GM10266 (cell line): ENCODE data around the gene RAB20.
"Not testable (repeated sequence)": the region's sequence is repeated elsewhere in the genome, so short reads cannot be mapped to it uniquely, and the experiment has no call there.

Experiments
- DNase-seq: peaks from one replicate; pipeline ENCODE4 v3.0.0; 2012; ENCODE audit errors: extremely low spot score
- TF ChIP-seq, protein P1 (sequence below): IDR thresholded peaks from 2 replicates; pipeline ENCODE4 v1.5.1; 2012; ENCODE audit warnings: mild to moderate bottlenecking, low read depth; ENCODE audit not compliant: control insufficient read depth, insufficient read depth; ENCODE audit errors: missing control alignments

The RAB20 gene

DNA sequence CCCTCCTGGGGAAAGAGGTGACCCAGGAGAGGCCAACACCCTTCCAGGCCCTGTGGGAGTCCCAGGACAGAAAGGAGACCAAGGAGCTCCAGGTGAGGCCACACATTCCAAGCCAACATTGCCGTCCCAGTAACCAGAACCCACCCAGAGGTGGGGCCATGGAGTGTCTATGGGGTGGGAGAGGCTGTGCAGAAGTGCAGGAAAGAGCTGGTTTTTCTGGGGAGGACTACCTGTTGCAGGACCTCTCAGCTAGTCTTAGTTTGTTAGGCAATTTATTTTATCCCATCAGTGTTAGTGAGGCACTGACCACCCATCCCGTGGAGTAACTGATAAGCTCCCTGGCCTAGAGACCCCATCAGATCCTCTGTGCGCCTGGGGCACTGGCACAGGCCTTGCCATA is 66.1 kb downstream of the RAB20 start:
- no peak for DNase-seq
- TF ChIP-seq, protein P1, sequence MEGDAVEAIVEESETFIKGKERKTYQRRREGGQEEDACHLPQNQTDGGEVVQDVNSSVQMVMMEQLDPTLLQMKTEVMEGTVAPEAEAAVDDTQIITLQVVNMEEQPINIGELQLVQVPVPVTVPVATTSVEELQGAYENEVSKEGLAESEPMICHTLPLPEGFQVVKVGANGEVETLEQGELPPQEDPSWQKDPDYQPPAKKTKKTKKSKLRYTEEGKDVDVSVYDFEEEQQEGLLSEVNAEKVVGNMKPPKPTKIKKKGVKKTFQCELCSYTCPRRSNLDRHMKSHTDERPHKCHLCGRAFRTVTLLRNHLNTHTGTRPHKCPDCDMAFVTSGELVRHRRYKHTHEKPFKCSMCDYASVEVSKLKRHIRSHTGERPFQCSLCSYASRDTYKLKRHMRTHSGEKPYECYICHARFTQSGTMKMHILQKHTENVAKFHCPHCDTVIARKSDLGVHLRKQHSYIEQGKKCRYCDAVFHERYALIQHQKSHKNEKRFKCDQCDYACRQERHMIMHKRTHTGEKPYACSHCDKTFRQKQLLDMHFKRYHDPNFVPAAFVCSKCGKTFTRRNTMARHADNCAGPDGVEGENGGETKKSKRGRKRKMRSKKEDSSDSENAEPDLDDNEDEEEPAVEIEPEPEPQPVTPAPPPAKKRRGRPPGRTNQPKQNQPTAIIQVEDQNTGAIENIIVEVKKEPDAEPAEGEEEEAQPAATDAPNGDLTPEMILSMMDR = no peak

DNA sequence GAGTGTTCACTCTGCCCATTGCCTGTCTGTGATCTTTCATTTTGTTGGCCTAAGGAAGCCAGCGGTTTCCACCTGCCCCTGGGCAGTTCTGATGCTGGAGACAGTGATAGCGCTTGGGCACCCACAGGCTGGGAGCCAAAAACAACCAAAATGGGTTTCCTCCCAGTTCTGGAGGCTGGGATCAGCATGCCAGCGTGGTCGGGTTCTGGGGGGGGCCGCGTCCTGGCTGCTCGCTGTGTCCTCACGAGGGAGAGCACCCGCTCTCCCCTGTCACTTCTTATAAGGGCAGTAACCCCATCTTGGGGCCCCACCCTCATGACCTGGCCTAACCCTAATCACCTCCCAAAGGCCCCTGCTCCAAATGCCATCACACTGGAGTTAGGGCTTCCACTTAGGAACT is 67.9 kb downstream of the RAB20 start:
- TF ChIP-seq, protein P1 = no peak
- no peak for DNase-seq

DNA sequence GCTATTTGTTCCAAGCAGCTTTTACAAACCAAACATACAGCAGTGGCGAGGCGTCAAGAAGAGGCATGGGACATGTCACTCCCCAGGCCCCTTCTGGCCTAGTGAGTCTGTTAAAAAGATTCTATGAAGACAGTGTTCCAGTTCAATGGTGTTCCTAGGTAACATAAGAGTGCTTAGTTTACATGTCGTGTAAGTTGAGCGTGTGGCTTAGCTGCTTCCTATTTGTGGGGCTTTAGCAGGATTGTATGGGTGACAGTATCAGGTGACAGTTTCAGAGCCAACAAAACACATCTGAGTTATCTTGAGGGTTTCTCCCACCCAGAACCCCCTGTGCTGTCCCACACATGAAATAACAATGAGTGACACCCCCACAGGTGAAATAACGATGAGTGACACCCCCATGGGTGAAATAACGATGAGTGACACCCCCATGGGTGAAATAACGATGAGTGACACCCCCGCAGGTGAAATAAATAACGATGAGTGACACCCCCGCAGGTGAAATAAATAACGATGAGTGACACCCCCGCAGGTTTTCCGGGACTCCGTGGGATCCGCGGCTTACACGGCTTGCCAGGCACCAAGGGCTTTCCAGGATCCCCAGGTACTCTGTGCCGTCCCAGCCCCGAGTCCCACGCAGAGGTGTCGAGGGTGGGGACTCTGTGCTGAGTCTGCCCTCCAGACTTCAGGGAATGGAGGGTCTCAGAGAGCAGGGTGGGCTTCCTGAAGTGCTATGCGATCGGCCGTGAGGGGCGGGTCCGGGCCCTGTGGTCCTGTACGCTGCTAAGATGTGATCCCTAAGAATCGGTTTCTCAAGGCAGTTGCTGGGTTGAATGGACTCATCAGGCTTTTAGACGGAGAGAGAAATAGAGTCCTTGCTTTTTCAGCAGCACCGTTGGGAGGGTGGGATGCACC is 68.6 kb downstream of the RAB20 start:
- DNase-seq = no peak
- TF ChIP-seq, protein P1 = no peak

DNA sequence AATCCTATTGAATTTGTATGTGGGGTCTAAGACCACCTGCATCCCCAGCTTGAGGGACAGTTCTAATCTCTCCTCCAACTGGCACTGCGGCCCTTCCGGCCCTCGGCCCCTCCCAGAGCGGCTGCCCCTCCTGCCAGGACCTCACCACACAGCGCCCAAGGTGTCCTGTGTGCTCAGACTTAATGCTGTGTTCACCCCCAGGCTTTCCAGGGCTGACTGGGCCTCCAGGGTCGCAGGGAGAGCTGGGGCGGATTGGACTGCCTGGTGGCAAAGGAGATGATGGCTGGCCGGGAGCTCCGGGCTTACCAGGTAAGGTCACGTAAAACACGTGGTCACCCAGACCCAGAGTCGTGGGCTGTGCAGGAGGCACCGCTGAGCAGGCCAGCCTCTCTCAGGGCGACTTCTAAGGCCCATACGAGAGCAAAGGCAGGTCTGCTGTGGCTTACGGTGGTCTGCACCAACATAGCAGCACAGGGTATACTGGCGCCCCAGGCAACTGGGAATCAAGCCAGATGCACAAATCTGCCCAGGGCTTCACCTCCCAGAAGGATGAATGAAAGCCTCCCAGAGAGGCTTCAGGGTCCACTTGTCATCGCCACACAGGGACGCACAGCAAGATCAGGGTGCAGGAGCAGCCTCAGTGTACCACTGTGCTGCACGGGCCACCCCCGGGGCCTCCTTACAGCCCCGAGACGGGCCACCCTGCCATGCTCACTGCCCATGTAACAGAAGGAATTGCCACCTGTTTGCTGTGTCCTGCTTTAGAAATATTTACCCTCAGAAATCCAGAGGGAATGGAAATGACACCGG is 69.4 kb downstream of the RAB20 start:
- TF ChIP-seq, protein P1 = no peak
- no peak for DNase-seq

DNA sequence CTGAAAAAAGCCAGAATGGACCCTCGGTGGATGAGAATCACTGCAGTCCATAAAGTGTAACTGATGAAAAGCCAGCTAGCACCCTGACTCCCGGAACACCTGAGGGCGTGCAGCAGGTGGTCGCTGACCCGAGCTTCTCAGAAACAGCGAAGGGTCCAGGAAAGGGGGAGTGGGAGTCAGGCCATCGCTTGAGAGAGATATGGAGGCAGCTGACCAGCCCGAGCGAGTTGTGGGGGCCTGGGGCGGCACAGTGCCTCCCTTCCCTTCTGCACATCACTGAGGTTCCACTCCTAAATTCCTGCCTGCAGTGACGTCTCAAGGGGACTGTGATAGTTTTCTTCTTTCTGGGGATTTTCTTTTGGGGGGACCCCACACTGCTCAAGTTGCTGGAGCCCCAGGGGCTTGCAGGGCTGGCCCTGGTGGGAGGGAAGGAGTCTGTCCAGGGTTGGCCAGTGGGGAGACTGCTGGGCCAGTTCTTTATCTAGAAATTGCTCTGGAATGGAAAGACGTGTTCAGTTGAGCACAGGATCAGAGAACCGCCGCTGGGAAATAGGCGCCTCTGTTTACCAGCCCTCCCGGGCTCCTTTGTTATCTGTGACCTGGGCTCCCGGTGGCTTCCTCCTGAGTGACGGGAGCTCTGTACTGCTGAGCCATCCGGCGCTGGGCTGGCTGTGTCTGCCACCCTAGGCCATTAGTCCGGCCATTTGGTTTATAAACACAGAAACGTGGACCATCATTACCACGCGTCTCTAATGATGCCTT is 71.3 kb downstream of the RAB20 start:
- no peak for DNase-seq
- TF ChIP-seq, protein P1 = no peak

DNA sequence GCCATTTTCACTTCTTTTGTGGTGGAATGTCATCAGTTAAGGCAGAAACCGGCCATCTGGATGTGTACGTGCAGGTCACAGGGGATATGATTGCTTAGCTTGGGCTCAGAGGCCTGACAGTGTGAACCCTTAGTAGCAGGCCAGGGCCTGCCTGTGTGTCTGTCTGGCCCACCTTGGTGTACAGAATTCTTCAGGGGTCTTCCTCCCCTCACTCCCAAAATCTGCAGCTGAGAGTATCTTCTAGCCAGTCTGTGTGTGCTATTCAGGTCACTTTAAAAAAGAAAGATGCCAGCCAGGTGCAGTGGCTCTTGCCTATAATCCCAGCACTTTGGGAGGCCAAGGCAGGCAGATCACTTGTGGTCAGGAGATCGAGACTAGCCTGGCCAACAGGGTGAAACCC is 74.6 kb downstream of the RAB20 start:
- not testable (repeated sequence) for DNase-seq

DNA sequence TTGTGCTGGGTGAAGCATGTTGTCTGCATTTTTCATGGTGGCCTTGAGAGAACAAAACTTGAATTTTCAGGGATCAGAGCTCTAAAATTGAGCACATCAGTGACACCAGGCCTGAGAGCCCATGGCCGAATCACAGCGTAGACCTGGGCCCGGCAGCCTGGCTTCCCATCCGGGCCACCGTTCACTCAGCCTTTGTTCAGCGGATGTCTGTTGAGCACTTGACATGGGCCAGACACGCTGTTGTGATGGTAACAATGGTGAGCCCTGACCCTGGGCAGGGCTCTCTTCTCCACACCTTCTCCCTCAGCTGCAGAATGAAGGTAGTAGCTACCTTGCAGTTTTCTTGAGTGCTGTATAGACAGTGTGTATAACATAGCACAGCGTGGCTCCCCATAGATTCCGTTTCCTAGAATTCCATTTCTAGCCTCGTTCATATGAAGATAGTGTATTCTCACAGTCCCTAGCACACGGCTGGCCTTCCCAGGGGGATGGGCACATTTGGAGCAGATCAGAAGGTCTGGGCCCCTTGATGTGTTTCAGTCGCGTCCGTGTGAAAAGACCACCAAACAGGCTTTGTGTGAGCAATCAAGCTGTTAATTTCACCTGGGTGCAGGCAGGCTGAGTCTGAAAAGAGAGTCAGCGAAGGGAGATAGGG is 75.3 kb downstream of the RAB20 start:
- TF ChIP-seq, protein P1 = no peak
- DNase-seq = no peak
